Hepatocyte (in vitro differentiated cells): Measurements from ENCODE around the gene ATP8A2. TPM values are rescaled to one million over a fixed set of nuclear protein-coding genes. Genes with fewer than 3 reads are reported as not detected.

ENCODE experiments used
- DNase-seq: peaks from one replicate; pipeline ENCODE4 v3.0.0-alpha.2; 2016; ENCODE audit warnings: low spot score
- H2AFZ ChIP-seq: fragments of 200-600 bp; sonication (generic); 2 replicates; pipeline ENCODE4 v1.6.0; 2016; ENCODE audit warnings: antibody characterized with exemption, mild to moderate bottlenecking
- H3K27ac ChIP-seq: fragments of 200-600 bp; sonication (generic); 2 replicates; pipeline ENCODE4 v1.5.1; 2016; ENCODE audit warnings: mild to moderate bottlenecking
- H3K27me3 ChIP-seq: fragments of 200-600 bp; sonication (generic); 2 replicates; pipeline ENCODE4 v1.6.1; 2016
- H3K36me3 ChIP-seq: fragments of 200-600 bp; sonication (generic); replicated peaks from 2 replicates; pipeline ENCODE4 v1.5.1; 2016; ENCODE audit warnings: low read depth; ENCODE audit not compliant: insufficient read depth
- H3K4me1 ChIP-seq: fragments of 200-600 bp; sonication (generic); 2 replicates; pipeline ENCODE4 v1.5.1; 2016; ENCODE audit warnings: mild to moderate bottlenecking, moderate library complexity; ENCODE audit not compliant: insufficient read depth
- H3K4me2 ChIP-seq: fragments of 200-600 bp; sonication (generic); 2 replicates; pipeline ENCODE4 v1.6.0; 2016
- H3K4me3 ChIP-seq: fragments of 200-600 bp; sonication (generic); 2 replicates; pipeline ENCODE4 v1.5.1; 2016; ENCODE audit warnings: mild to moderate bottlenecking
- H3K79me2 ChIP-seq: fragments of 200-600 bp; sonication (generic); 2 replicates; pipeline ENCODE4 v1.6.0; 2017; ENCODE audit warnings: mild to moderate bottlenecking
- H3K9me2 ChIP-seq: fragments of 200-600 bp; sonication (generic); replicated peaks from 2 replicates; pipeline ENCODE4 v1.6.0; 2017; ENCODE audit warnings: mild to moderate bottlenecking; ENCODE audit not compliant: insufficient read depth
- H3K9me3 ChIP-seq: fragments of 200-600 bp; sonication (generic); 2 replicates; pipeline ENCODE4 v1.5.1; 2016; ENCODE audit warnings: low read depth, mild to moderate bottlenecking
- H4K20me1 ChIP-seq: fragments of 200-600 bp; sonication (generic); 2 replicates; pipeline ENCODE4 v1.6.0; 2016; ENCODE audit warnings: mild to moderate bottlenecking; ENCODE audit not compliant: insufficient read depth, poor library complexity, severe bottlenecking
- EZH2 ChIP-seq: fragments of 200-600 bp; sonication (generic); IDR thresholded peaks from 2 replicates; pipeline ENCODE4 v1.6.1; 2016; ENCODE audit warnings: antibody characterized with exemption, mild to moderate bottlenecking, borderline replicate concordance
- EZH2phosphoT487 ChIP-seq: fragments of 200-600 bp; sonication (generic); IDR thresholded peaks from one replicate; pipeline ENCODE4 v1.6.1; 2018; ENCODE audit warnings: antibody characterized with exemption, mild to moderate bottlenecking, low read depth, moderate library complexity; ENCODE audit not compliant: unreplicated experiment, severe bottlenecking
- WGBS: methylation state at CpG from one replicate; pipeline ENCODE4 v1.1.6; 2016; ENCODE audit warnings: low lambda C conversion rate; ENCODE audit errors: missing lambda C conversion rate; 5-methylcytosine and 5-hydroxymethylcytosine counted together
- polyA plus RNA-seq: library from polyadenylated mRNA; unstranded; fragments of >200 nt; fragmentation: Nextera tagmentation; extraction: Ambion mirVana; gene quantifications from 2 replicates; pipeline ENCODE4 v1.2.1, GENCODE V29; 2016
- total RNA-seq: library from RNA; depleted of rRNA; stranded (reverse); fragments of >200 nt; gene quantifications from 2 replicates; pipeline ENCODE4 v1.2.3, GENCODE V29; 2014
- TF ChIP-seq, protein P1 (sequence below): fragments of 200-600 bp; sonication (generic); IDR thresholded peaks from 2 replicates; pipeline ENCODE4 v1.5.1; 2016; ENCODE audit warnings: antibody characterized with exemption, mild to moderate bottlenecking; ENCODE audit not compliant: poor library complexity

The ATP8A2 gene
- total and polyA plus RNA-seq, 2 experiments from 2014 or later, result 2.1 to 3.1 TPM

DNA sequence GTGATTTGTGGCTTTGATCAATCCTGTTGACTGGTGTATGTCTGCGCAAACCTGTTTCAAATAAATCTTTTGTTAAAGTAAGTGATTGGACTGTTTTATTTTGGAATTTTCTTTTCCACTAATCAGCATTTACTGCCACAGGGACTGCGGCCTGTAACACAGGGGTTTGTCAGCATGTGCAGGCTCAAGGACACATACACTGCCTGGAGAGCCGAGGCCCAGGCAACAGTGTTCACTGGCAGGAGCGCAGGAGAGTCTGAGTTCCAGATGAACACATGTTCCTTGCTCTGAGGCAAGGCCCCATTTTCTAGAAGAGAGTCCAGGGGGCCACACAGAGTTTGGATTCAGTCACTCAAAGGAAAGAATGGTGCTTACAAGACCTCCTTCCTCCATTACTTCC, 654.0 kb downstream of the ATP8A2 start:
- Histone ChIP-seq H3K79me2 (no peaks in the 10 kb centered on the region), H2AFZ (no peak overlapping the region), H3K4me2 (no peak overlapping the region), H3K27me3 (peaks cover 3% of the 10 kb centered on the region), H4K20me1 (no peaks in the 10 kb centered on the region), H3K9me2 (no peaks in the 10 kb centered on the region), H3K9me3 (no peaks in the 10 kb centered on the region), H3K4me3 (no peak overlapping the region), H3K27ac (no peak overlapping the region), H3K36me3 (no peaks in the 10 kb centered on the region), H3K4me1 (peaks cover 7% of the 10 kb centered on the region)
- 93% methylated on average over 4 of the region's 4 CpGs for WGBS
- no peak for DNase-seq
- TF ChIP-seq EZH2phosphoT487 (no peak), EZH2 (no peak)
- TF ChIP-seq, protein P1, sequence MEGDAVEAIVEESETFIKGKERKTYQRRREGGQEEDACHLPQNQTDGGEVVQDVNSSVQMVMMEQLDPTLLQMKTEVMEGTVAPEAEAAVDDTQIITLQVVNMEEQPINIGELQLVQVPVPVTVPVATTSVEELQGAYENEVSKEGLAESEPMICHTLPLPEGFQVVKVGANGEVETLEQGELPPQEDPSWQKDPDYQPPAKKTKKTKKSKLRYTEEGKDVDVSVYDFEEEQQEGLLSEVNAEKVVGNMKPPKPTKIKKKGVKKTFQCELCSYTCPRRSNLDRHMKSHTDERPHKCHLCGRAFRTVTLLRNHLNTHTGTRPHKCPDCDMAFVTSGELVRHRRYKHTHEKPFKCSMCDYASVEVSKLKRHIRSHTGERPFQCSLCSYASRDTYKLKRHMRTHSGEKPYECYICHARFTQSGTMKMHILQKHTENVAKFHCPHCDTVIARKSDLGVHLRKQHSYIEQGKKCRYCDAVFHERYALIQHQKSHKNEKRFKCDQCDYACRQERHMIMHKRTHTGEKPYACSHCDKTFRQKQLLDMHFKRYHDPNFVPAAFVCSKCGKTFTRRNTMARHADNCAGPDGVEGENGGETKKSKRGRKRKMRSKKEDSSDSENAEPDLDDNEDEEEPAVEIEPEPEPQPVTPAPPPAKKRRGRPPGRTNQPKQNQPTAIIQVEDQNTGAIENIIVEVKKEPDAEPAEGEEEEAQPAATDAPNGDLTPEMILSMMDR, result no peak

DNA sequence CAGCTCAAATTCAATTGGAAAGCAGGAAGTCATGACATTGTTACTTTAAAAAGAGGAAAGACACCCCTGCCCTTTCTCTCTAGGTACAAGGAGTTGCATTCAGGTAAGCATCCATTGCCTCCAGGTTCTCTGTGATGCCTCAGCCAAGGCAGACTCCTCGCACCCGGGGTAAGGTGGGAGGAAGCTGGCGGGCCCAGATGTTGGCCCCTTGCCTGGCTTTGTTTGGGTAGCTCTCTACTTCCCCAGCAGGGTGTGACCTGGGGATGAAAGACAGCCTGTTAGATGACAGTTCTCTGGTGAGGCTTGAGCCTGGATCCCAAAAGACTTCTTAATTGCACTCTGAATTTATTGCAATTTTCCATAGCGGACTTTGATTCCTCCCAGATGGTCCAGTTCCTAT, 654.4 kb downstream of the ATP8A2 start:
- no peak overlapping the region for H2AFZ ChIP-seq

DNA sequence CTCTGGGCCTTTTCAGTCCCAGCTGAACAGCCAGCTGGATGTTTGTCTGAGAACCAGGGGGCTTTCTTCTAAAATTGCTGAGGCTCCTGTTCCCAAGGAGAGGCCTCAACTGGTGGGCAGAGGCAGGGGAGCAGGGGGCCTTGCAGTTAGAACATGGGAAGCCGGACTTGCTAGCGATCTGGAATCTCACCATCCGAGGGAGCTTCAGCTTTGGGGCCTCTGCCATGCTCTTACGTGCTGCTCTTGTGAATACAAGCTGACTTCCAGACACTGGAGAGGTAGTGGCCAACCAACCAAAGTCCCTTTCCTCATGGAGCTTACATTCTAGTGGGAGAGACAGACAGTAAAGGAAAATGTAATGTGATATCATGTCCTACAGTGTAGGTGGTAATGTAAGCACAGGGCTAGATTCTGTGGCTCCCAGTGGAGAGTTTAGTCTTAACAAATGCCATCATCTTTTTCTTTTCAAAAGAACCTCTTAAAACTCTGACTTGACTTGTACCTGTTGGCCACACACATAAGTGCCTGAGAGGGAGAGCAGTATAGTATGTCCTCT, 657.9 kb downstream of the ATP8A2 start:
- no peaks in the 10 kb centered on the region for H3K9me2 ChIP-seq
- 91% methylated on average over 4 of the region's 4 CpGs for WGBS
- no peak overlapping the region for H3K27ac ChIP-seq
- no peaks in the 10 kb centered on the region for H3K9me3 ChIP-seq
- no peaks in the 10 kb centered on the region for H3K79me2 ChIP-seq
- no peak overlapping the region for H3K4me2 ChIP-seq
- no peaks in the 10 kb centered on the region for H3K36me3 ChIP-seq
- H3K27me3 ChIP-seq, result peaks cover 3% of the 10 kb centered on the region
- H3K4me1 ChIP-seq, result no peaks in the 10 kb centered on the region
- no peak overlapping the region for H2AFZ ChIP-seq
- no peak for DNase-seq
- H4K20me1 ChIP-seq, result no peaks in the 10 kb centered on the region
- no peak for TF ChIP-seq EZH2phosphoT487
- no peak for TF ChIP-seq EZH2
- TF ChIP-seq, protein P1, result no peak
- no peak overlapping the region for H3K4me3 ChIP-seq

More for the DNA sequence above, 654.4 kb downstream of the ATP8A2 start:
- H3K9me3 ChIP-seq, result no peaks in the 10 kb centered on the region
- TF ChIP-seq, protein P1, result no peak
- TF ChIP-seq EZH2phosphoT487 (no peak), EZH2 (no peak)
- peaks cover 3% of the 10 kb centered on the region for H3K27me3 ChIP-seq
- 85% methylated on average over 4 of the region's 4 CpGs for WGBS
- H3K36me3 ChIP-seq, result no peaks in the 10 kb centered on the region
- H3K9me2 ChIP-seq, result no peaks in the 10 kb centered on the region
- H3K4me3 ChIP-seq, result no peak overlapping the region
- no peak for DNase-seq
- no peaks in the 10 kb centered on the region for H3K79me2 ChIP-seq
- no peak overlapping the region for H3K27ac ChIP-seq
- H3K4me2 ChIP-seq, result no peak overlapping the region
- H3K4me1 ChIP-seq, result peaks cover 7% of the 10 kb centered on the region
- H4K20me1 ChIP-seq, result no peaks in the 10 kb centered on the region

DNA sequence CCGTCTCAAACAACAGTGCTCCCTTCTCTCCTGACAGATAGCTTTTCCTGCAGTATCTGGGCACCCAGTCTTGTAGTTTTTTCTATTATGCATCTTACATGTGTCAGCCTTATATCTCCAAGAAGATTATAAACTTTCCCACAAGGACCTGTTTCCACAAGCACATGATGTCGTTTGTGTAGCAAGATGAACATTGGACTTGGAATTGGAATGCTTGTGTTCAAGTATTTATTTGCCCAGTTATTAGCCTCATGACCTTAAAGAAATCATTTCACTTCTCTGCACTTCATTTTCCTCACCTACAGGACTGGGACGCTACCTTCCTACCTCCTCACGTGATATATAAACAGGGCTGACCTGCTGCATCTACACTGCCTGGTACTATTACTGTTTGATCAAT, 658.6 kb downstream of the ATP8A2 start:
- no peaks in the 10 kb centered on the region for H4K20me1 ChIP-seq
- no peak overlapping the region for H2AFZ ChIP-seq
- WGBS, result 82% methylated on average over 4 of the region's 4 CpGs
- no peak for TF ChIP-seq EZH2phosphoT487
- TF ChIP-seq, protein P1, result no peak
- TF ChIP-seq EZH2, result no peak
- H3K4me3 ChIP-seq, result no peak overlapping the region
- no peak for DNase-seq
- H3K27me3 ChIP-seq, result peaks cover 3% of the 10 kb centered on the region
- H3K27ac ChIP-seq, result no peak overlapping the region
- H3K9me3 ChIP-seq, result no peaks in the 10 kb centered on the region
- H3K9me2 ChIP-seq, result no peaks in the 10 kb centered on the region
- no peaks in the 10 kb centered on the region for H3K36me3 ChIP-seq
- H3K79me2 ChIP-seq, result no peaks in the 10 kb centered on the region
- H3K4me2 ChIP-seq, result no peak overlapping the region
- H3K4me1 ChIP-seq, result no peaks in the 10 kb centered on the region
